Measurements from ENCODE around the gene SSBP2.

DNA sequence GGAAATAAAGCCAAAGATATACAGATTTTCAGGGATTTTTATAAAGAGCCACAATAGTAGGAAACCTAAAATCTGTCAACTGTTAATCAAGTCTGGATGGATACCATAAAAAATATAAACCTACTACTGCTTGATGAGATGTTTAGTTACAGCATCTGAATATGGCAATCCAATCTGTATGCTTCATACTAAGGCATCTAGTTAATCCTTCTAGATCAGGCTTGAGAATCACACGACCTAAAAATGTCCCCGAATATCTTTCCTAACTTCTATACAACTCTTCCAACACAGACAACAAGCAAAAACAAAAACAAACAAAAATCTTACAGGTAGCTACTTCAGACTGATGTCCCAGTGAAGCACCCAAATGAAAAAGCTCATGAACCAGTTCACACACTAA lies 29.8 kb downstream of the SSBP2 start:
- TF ChIP-seq, protein P1, sequence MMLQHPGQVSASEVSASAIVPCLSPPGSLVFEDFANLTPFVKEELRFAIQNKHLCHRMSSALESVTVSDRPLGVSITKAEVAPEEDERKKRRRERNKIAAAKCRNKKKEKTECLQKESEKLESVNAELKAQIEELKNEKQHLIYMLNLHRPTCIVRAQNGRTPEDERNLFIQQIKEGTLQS (IDR thresholded peaks at IDR 0.05), result no peak
- TF ChIP-seq, protein P2, sequence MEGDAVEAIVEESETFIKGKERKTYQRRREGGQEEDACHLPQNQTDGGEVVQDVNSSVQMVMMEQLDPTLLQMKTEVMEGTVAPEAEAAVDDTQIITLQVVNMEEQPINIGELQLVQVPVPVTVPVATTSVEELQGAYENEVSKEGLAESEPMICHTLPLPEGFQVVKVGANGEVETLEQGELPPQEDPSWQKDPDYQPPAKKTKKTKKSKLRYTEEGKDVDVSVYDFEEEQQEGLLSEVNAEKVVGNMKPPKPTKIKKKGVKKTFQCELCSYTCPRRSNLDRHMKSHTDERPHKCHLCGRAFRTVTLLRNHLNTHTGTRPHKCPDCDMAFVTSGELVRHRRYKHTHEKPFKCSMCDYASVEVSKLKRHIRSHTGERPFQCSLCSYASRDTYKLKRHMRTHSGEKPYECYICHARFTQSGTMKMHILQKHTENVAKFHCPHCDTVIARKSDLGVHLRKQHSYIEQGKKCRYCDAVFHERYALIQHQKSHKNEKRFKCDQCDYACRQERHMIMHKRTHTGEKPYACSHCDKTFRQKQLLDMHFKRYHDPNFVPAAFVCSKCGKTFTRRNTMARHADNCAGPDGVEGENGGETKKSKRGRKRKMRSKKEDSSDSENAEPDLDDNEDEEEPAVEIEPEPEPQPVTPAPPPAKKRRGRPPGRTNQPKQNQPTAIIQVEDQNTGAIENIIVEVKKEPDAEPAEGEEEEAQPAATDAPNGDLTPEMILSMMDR (IDR thresholded peaks at IDR 0.05 in 2 of 3, conservative IDR thresholded peaks at IDR 0.05 in 1 of 3; ENCODE audit: borderline replicate concordance in 1 of 3, insufficient read depth in 1 of 3, low read depth in 2 of 3, low read length in 2 of 3), result no peak
- TF ChIP-seq EZH2 (IDR thresholded peaks at IDR 0.05) (no peak), POLR2A (IDR thresholded peaks at IDR 0.05; ENCODE audit: borderline replicate concordance, extremely low read depth, insufficient read depth, insufficient read length) (no peak), CEBPB (IDR thresholded peaks at IDR 0.05; ENCODE audit: low read depth) (no peak), POLR2AphosphoS5 (IDR thresholded peaks at IDR 0.05; ENCODE audit: low read depth, low read length) (no peak), JUND (IDR thresholded peaks at IDR 0.05) (no peak), SP1 (IDR thresholded peaks at IDR 0.05; ENCODE audit: low read depth) (no peak), FOSL1 (IDR thresholded peaks at IDR 0.05; ENCODE audit: low read depth) (no peak), RAD21 (IDR thresholded peaks at IDR 0.05; ENCODE audit: low read depth) (no peak), EZH2phosphoT487 (IDR thresholded peaks at IDR 0.05; ENCODE audit: borderline replicate concordance) (no peak)
- TF ChIP-seq, protein P3, sequence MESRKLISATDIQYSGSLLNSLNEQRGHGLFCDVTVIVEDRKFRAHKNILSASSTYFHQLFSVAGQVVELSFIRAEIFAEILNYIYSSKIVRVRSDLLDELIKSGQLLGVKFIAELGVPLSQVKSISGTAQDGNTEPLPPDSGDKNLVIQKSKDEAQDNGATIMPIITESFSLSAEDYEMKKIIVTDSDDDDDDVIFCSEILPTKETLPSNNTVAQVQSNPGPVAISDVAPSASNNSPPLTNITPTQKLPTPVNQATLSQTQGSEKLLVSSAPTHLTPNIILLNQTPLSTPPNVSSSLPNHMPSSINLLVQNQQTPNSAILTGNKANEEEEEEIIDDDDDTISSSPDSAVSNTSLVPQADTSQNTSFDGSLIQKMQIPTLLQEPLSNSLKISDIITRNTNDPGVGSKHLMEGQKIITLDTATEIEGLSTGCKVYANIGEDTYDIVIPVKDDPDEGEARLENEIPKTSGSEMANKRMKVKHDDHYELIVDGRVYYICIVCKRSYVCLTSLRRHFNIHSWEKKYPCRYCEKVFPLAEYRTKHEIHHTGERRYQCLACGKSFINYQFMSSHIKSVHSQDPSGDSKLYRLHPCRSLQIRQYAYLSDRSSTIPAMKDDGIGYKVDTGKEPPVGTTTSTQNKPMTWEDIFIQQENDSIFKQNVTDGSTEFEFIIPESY (IDR thresholded peaks at IDR 0.05; ENCODE audit: extremely low read depth, insufficient replicate concordance, low read length), result no peak
- TF ChIP-seq, protein P4, sequence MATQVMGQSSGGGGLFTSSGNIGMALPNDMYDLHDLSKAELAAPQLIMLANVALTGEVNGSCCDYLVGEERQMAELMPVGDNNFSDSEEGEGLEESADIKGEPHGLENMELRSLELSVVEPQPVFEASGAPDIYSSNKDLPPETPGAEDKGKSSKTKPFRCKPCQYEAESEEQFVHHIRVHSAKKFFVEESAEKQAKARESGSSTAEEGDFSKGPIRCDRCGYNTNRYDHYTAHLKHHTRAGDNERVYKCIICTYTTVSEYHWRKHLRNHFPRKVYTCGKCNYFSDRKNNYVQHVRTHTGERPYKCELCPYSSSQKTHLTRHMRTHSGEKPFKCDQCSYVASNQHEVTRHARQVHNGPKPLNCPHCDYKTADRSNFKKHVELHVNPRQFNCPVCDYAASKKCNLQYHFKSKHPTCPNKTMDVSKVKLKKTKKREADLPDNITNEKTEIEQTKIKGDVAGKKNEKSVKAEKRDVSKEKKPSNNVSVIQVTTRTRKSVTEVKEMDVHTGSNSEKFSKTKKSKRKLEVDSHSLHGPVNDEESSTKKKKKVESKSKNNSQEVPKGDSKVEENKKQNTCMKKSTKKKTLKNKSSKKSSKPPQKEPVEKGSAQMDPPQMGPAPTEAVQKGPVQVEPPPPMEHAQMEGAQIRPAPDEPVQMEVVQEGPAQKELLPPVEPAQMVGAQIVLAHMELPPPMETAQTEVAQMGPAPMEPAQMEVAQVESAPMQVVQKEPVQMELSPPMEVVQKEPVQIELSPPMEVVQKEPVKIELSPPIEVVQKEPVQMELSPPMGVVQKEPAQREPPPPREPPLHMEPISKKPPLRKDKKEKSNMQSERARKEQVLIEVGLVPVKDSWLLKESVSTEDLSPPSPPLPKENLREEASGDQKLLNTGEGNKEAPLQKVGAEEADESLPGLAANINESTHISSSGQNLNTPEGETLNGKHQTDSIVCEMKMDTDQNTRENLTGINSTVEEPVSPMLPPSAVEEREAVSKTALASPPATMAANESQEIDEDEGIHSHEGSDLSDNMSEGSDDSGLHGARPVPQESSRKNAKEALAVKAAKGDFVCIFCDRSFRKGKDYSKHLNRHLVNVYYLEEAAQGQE (IDR thresholded peaks at IDR 0.05; ENCODE audit: low read depth), result no peak
- TF ChIP-seq, protein P5, sequence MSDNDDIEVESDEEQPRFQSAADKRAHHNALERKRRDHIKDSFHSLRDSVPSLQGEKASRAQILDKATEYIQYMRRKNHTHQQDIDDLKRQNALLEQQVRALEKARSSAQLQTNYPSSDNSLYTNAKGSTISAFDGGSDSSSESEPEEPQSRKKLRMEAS (IDR thresholded peaks at IDR 0.05), result no peak

Measured in HCT116 (cell line).